22Rv1 (cell line): ENCODE results near the gene SCNN1B.

Experiments
- ZFX ChIP-seq: fragments of 450-650 bp; IDR thresholded peaks from 2 replicates; pipeline ENCODE4 v1.6.1; 2017; ENCODE audit warnings: antibody characterized with exemption, borderline replicate concordance
- TF ChIP-seq, protein P1 (sequence below): fragments of 450-650 bp; IDR thresholded peaks from 2 replicates; pipeline ENCODE4 v1.5.1; 2017; ENCODE audit warnings: mild to moderate bottlenecking

DNA sequence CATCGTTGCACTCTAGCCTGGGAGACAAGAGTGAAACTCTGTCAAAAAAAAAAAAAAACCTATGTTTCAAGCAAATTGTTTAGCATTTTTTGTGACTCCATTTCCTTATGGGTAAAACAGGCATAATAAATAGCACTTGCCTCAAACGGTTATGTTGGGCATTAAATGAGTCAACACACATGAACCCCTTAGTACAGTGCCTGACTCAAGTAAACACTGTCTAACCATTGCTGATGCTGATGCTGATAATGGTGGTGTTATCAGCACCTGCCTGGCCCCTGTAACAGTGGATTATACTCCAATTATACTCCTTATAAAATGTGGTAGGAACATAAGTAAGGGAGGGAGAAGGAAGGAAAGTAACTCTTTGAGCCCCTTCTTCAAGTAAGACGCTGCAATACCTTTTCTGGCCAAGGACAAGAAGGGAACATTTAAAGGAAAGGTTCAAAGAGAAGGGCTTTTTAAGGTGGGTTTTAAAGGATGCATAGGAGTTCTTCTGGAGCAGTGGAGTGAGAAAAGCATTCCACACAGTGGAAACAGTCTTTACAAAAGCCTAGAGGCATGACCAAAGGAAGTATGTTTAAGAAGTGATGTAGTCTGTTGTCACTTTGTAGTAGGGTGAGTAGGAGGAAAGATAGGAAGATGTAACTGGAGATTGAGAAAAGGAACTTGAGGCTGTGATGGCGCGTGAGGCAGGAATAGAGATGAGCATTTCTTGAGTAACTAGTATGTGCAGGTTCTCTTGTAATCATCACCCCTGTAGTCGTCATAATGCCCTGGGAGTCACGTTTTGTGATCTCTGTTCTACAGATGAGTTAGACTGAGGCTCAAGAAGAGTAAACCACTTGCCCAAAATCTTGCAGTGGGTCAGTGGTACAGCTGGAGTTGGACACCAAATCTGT is 4.3 kb downstream of the SCNN1B start:
- TF ChIP-seq, protein P1, sequence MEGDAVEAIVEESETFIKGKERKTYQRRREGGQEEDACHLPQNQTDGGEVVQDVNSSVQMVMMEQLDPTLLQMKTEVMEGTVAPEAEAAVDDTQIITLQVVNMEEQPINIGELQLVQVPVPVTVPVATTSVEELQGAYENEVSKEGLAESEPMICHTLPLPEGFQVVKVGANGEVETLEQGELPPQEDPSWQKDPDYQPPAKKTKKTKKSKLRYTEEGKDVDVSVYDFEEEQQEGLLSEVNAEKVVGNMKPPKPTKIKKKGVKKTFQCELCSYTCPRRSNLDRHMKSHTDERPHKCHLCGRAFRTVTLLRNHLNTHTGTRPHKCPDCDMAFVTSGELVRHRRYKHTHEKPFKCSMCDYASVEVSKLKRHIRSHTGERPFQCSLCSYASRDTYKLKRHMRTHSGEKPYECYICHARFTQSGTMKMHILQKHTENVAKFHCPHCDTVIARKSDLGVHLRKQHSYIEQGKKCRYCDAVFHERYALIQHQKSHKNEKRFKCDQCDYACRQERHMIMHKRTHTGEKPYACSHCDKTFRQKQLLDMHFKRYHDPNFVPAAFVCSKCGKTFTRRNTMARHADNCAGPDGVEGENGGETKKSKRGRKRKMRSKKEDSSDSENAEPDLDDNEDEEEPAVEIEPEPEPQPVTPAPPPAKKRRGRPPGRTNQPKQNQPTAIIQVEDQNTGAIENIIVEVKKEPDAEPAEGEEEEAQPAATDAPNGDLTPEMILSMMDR, result no peak
- no peak for TF ChIP-seq ZFX
